Ishikawa (cell line): ENCODE results near the gene SERTAD3.

Source experiments
- CEBPB ChIP-seq: IDR thresholded peaks from 2 replicates; pipeline ENCODE4 v1.6.1; 2012
- CREB1 ChIP-seq: IDR thresholded peaks from 2 replicates; pipeline ENCODE4 v1.6.1; 2012; ENCODE audit warnings: low read depth
- EGR1 ChIP-seq: IDR thresholded peaks from 2 replicates; pipeline ENCODE4 v1.6.1; 2012
- EP300 ChIP-seq: IDR thresholded peaks from 2 replicates; pipeline ENCODE4 v1.6.1; 2012; ENCODE audit warnings: borderline replicate concordance
- FOXM1 ChIP-seq: IDR thresholded peaks from 2 replicates; pipeline ENCODE4 v1.6.1; 2012; ENCODE audit warnings: low read depth, borderline replicate concordance
- NFIC ChIP-seq: IDR thresholded peaks from 2 replicates; pipeline ENCODE4 v1.6.1; 2012
- RAD21 ChIP-seq: IDR thresholded peaks from 2 replicates; pipeline ENCODE4 v1.6.1; 2012; ENCODE audit warnings: low read depth
- TAF1 ChIP-seq: IDR thresholded peaks from 2 replicates; pipeline ENCODE4 v1.6.1; 2012; ENCODE audit warnings: low read depth, mild to moderate bottlenecking
- TCF12 ChIP-seq: IDR thresholded peaks from 2 replicates; pipeline ENCODE4 v1.6.1; 2012; ENCODE audit warnings: low read depth
- TEAD4 ChIP-seq: IDR thresholded peaks from 2 replicates; pipeline ENCODE4 v1.6.1; 2012
- YY1 ChIP-seq: IDR thresholded peaks from 2 replicates; pipeline ENCODE4 v1.6.1; 2012; ENCODE audit warnings: low read depth
- ZBTB7A ChIP-seq: IDR thresholded peaks from 2 replicates; pipeline ENCODE4 v1.6.1; 2012; ENCODE audit warnings: low read depth
- TF ChIP-seq, protein P1 (sequence below): IDR thresholded peaks from 2 replicates; pipeline ENCODE4 v1.6.1; 2012
- TF ChIP-seq, protein P2 (sequence below): IDR thresholded peaks from 2 replicates; pipeline ENCODE4 v1.6.1; 2012; ENCODE audit warnings: low read depth, mild to moderate bottlenecking
- TF ChIP-seq, protein P3 (sequence below): IDR thresholded peaks from 2 replicates; pipeline ENCODE4 v1.6.1; 2012

SERTAD3 gene

DNA sequence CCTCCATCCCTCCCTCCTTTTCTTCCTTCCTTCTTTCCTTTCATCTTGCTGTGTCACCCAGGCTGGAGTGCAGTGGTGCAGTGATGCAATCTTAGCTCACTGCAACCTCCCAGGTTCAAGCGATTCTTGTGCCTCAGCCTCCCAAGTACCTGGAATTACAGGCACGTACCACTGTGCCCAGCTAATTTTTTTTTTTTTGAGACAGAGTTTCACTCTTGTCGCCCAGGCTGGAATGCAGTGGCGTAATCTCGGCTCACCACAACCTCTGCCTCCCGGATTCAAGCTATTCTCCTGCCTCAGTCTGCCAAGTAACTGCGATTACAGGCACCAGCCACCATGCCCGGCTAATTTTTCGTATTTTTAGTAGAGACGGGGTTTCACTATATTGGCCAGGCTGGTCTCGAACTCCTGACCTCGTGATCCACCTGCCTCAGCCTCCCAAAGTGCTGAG, 19.5 kb upstream of the SERTAD3 start:
- peak; percentile 52; the same call in 1 of the 2 replicates for TF ChIP-seq CEBPB

DNA sequence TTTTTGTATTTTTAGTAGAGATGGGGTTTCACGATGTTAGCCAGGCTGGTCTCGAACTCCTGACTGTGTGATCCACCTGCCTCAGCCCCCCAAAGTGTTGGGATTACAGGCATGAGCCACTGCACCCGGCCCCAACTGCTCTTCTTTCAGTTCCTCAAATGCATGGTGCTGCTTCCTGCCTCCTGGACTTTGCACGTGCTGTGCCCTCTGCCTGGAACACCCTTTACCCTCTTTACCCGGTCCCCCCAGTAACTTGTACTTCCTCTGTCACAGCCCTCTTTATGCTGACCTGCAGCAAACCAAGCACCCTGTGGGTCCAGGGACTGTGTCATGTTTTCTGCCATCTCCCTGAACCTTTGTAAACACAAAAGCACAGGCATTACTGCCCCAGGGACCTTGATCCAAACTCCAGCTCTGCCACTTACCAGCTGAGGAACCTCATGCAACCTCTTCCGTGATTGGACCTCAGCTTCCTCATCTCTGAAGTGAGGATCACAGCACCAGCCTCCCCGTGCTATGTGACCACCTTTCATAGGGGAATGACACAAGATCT, 17.6 kb upstream of the SERTAD3 start:
- TF ChIP-seq TAF1 (no peak), EGR1 (no peak), YY1 (no peak), ZBTB7A (no peak), EP300 (no peak), TEAD4 (no peak), CREB1 (no peak), NFIC (no peak), CEBPB (no peak), RAD21 (no peak), FOXM1 (no peak), TCF12 (no peak)
- TF ChIP-seq, protein P1, sequence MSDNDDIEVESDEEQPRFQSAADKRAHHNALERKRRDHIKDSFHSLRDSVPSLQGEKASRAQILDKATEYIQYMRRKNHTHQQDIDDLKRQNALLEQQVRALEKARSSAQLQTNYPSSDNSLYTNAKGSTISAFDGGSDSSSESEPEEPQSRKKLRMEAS = no peak
- TF ChIP-seq, protein P2, sequence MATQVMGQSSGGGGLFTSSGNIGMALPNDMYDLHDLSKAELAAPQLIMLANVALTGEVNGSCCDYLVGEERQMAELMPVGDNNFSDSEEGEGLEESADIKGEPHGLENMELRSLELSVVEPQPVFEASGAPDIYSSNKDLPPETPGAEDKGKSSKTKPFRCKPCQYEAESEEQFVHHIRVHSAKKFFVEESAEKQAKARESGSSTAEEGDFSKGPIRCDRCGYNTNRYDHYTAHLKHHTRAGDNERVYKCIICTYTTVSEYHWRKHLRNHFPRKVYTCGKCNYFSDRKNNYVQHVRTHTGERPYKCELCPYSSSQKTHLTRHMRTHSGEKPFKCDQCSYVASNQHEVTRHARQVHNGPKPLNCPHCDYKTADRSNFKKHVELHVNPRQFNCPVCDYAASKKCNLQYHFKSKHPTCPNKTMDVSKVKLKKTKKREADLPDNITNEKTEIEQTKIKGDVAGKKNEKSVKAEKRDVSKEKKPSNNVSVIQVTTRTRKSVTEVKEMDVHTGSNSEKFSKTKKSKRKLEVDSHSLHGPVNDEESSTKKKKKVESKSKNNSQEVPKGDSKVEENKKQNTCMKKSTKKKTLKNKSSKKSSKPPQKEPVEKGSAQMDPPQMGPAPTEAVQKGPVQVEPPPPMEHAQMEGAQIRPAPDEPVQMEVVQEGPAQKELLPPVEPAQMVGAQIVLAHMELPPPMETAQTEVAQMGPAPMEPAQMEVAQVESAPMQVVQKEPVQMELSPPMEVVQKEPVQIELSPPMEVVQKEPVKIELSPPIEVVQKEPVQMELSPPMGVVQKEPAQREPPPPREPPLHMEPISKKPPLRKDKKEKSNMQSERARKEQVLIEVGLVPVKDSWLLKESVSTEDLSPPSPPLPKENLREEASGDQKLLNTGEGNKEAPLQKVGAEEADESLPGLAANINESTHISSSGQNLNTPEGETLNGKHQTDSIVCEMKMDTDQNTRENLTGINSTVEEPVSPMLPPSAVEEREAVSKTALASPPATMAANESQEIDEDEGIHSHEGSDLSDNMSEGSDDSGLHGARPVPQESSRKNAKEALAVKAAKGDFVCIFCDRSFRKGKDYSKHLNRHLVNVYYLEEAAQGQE = no peak
- TF ChIP-seq, protein P3, sequence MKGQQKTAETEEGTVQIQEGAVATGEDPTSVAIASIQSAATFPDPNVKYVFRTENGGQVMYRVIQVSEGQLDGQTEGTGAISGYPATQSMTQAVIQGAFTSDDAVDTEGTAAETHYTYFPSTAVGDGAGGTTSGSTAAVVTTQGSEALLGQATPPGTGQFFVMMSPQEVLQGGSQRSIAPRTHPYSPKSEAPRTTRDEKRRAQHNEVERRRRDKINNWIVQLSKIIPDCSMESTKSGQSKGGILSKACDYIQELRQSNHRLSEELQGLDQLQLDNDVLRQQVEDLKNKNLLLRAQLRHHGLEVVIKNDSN = no peak

DNA sequence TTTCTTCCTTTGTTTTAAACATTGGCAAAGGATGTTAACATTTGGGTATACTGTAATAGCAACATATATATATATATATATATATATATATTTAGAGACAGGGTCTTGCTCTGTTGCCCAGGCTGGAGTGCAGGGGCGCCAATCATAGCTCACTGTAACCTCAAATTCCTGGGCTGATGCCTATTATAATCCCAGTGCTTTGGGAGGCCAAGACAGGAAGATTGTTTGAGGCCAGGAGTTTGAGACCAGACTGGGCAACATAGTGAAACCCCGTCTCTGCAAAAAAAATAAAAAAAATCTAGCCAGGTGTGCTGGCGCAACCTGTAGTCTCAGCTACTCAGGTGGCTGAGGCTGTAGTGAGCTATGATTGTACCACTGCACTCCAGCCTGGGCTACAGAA, 16.1 kb upstream of the SERTAD3 start:
- TF ChIP-seq EGR1 = no peak
- TF ChIP-seq RAD21 = no peak
- no peak for TF ChIP-seq ZBTB7A
- TF ChIP-seq, protein P3 = no peak

DNA sequence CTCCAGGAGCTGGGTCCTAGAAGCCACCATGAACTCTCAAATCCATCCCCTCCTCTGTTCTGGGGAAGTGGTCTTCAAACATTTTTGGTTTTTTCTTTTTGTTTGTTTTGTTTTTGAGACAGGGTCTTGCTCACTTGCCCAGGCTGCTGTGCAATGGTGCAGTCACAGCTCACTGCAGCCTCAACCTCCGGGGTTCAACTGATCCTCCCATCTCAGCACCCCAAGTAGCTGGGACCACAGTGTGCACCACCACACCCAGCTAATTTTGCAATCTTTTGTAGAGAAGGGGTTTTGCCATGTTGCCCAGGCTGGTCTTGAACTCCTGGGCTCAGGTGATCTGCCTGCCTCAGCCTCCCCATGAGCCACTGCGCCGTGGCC, 14.5 kb upstream of the SERTAD3 start:
- no peak for TF ChIP-seq EGR1
- TF ChIP-seq FOXM1 = no peak
- TF ChIP-seq CEBPB = no peak
- TF ChIP-seq, protein P2 = no peak
- no peak for TF ChIP-seq TCF12
- TF ChIP-seq NFIC = no peak
- TF ChIP-seq ZBTB7A = no peak

DNA sequence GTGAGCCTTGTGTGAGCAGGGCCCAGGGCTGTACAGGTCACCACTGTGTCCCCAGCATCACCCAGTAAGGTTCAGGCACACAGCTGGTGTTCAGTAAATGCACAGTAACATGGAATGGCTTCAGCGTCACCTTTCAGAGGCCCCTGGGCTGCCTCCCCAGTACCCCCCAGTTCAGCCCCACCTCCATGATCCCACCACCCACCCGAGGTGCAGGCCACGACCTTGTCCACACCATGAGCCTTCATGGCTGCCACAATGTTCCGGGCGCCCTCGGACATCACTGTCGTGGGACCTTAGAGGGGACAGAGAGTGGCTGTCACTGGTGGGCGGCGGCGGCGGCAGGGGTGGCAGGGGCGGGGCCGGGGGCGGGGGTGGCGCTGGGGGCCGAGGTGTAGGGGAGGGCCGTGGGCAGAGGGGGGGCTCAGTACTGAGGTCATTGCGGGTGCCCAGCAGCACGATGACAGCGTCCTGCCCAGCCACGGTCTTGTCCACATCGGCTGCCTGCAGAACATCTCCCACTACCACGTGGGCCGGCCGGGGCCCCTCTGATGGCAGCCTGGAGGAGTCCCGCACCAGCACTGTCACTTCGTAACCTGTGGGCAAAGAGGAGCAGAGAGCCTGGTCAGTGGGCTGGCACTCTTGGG, 13.9 kb upstream of the SERTAD3 start:
- TF ChIP-seq, protein P1 = no peak
- no peak for TF ChIP-seq EP300
- TF ChIP-seq, protein P3 = no peak
- TF ChIP-seq YY1 = no peak
- no peak for TF ChIP-seq TAF1
- TF ChIP-seq TCF12 = no peak
- TF ChIP-seq TEAD4 = no peak
- TF ChIP-seq EGR1 = no peak
- TF ChIP-seq FOXM1 = no peak
- TF ChIP-seq CEBPB = no peak
- TF ChIP-seq, protein P2 = no peak
- TF ChIP-seq CREB1 = no peak
- TF ChIP-seq ZBTB7A = no peak
- no peak for TF ChIP-seq NFIC
- no peak for TF ChIP-seq RAD21
